ENCODE data around the gene SHB. TPM values are rescaled to one million over a fixed set of nuclear protein-coding genes. Genes with fewer than 3 reads are reported as not detected.

Gene SHB
- total RNA-seq, 1 donor from 2014 or later: 0.61 TPM

DNA sequence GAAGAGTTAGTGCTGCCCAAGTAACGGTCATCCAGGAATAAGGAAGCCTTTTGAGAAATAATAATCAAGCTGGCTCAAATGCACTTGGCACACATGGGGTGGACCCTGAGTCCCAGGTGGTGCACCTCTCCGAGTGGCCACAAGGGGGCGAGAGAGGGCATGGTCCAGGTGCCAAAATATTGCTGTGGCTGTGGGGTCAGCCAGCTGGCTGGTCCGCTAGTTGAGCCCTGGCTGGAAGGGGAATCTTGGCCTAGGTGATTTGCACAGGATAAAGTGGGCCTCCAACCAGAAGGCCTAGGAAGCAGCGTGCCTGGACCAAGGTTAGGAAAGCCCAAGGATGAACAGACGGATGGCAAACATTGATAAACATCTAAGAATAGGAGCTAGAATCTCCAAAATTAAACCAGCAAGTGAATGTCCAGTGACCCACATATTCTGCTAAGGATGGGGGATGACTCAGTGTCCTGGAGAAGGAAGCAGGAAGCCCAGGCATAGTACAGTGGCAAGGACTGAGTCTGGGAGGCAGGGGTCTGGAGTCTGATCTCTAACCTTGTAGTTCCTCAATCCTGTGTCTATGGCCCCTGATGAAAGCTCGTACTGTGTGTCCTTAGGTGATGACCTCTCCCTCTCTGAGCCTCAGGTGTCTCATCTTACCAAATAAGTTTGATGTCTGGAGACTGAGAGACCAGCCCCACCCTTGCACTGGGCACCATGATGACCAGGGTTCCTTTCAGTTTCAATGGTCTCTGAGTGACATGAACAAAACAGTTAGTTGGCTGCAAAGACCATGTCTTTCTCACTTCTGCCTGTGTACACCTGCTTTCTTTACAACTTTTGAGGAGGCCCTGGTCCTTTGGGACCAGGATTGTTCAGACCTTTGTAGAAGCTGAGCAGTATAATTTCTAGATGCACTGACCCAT lies 19.2 kb upstream of the SHB start:
- intact Hi-C loops (cut with micrococcal nuclease): loop anchor here (1.0 kb wide), 1 partner anchor 175 kb away; no protein-coding TSS in a partner anchor

DNA sequence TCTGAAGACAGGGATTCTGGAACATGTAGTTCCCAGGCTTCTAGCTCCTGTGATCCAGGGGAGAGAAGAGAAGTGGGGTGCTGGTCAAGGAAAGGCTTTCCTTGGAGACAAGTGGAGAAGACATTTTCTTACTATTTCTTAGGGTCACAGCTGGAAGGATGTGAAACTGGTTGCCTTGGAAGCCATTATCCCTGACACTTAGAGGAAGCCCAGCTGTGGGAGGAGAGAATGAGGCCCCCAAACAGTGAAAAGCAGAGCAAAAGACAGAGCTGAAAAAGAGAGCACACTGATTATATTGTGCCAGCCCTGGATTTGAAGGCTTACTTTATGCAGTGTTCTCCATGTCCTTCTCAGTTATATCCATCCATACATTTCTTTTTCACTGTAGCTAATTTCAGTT lies 17.5 kb upstream of the SHB start:
- intact Hi-C loops (cut with micrococcal nuclease): no loop called here

DNA sequence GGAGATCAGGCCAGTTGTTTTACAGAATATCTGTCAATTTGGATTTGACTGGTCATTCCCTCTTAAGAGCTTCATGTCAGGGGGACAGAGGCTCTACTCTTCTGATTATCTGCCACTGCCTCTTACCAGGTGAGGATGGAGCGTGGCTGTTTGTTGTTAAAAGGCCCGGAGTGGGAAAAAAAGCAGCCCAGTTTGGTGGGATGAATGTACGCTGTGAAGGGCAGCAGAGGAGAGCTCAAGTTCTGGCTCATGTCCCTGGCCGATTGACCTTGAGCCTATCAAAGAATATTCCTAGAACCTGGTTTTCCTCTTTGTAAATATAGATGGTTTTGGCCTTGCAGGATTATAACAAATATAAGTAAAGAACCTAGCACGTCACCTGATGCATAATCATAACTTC lies 16.3 kb upstream of the SHB start:
- intact Hi-C loops (cut with micrococcal nuclease): no loop called here

GRCh38 chr9:38084556-38084880 lies 15.5 kb upstream of the SHB start:
- intact Hi-C loops (cut with micrococcal nuclease): no loop called here

DNA sequence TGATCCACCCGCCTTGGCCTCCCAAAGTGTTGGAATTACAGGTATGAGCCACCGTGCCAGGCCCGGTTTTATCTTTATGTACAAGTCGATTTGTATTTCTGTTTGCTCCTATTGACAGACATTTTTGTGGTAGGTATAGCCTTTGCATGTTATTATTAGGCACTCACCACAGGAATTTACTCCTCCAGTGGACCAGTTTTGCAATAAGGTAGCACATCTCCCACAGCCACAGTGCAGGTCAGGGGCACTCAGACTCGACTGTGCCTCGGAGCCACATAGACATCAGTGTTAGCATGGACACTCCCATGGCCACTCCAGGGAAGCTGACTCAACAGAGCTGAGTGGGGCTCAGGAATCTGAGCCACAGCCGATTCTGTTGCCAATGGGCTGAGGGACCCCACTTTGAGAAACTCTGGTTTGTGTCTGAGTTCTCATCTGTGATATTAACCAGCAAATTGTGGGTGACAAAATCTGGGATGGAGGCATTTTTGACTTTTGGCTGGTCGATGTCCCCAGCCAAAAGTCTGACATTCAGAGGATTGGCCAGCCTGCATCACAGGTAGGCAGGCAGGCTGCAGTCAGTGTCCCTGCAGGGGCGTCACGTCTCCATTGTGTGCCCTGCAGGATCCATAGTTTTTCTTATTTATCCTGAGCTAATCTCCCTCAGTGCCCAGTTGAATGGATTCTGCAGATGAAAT lies 15.0 kb upstream of the SHB start:
- intact Hi-C loops (cut with micrococcal nuclease): no loop called here

DNA sequence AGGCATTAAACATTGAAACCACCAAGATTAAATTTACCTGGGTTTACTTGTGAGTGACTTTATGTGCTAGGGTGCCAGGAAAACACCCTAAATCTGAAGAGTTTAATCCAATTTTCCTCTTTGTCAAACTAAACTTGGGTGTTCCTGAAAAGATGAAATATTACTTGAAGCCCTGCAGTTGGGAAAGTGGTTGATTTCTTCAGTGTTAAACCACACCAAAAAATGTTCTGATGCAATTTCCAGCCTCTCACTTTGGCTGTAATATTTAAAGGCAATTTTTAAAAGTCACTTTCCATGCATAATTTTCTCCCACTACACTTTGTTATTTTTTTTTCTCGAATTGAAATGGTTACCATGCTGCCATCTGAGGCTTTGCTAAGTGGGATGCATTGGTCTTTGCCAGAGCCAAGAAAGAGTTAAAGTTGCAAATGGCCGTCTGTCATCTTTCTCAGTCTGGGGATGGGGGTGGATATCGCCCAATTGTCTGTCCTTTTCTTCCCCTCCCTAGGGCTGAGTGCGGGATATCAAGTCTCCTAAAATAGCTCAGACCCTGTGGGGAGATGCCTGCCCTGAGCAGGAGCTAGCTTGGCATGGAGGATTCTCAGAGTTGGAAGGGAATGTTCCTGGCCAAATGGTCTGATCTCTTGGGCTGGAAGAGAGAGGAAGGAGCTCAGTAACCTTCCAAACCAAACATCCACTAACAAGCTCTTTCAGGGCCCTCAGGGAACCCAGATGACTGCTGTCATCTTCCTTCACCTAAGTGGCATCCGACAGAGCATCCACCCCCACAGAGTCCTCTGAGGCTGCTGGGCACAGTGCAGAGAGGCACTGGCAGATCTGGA lies 13.6 kb upstream of the SHB start:
- intact Hi-C loops (cut with micrococcal nuclease): no loop called here

DNA sequence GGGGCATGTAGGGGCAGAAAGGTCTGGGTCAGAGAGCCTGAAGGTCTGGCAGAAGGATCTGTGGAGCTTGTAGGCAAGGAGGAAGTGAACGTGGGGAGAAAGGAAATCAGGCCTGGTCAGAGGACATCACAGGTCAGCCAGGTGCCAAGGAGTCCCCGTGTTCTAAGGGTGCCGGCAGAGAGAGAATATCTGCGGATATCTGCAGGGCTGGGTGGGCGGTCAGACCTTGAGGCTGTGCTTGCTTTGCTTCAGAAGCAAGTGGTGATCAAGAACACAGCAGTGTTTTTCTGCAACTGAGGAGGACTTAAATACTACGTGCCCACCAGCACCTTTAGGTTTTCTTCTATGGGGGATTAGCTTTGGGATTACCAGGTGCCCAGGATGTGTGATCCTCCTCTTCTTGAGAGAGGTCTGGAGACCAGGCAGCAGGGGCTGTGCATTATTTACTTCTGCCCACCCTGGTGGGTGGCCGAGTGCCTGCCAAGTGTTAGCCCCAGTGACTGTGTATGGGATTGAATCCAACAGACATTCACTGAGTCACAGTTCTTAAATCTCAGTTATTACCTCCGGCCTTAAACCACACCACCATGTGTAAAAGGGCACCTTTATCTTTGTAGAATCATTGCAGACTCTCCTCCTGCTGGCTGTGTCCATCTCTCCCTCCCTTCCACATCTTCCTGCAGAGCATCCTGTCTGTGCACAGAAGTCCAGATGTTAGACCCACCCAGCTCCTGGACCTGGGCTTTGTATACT lies 12.5 kb upstream of the SHB start:
- intact Hi-C loops (cut with micrococcal nuclease): no loop called here

GRCh38 chr9:38079461-38080031 lies 10.5 kb upstream of the SHB start:
- intact Hi-C loops (cut with micrococcal nuclease): no loop called here

DNA sequence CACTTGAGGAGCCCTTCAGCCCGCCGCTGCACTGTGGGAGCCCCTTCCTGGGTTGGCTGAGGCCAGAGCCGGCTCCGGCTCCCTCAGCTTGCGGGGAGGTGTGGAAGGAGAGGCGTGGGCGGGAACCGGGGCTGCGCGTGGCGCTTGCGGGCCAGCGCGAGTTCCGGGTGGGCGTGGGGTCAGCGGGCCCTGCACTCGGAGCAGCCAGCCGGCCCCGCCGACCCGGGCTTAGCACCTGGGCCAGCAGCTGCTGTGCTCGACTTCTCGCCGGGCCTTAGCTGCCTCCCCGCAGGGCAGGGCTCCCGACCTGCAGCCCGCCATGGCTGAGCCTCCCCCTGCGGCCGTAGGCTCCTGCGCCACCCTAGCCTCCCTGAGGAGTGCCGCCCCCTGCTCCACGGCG lies 6.2 kb upstream of the SHB start:
- intact Hi-C loops (cut with micrococcal nuclease): no loop called here

GRCh38 chr9:38074441-38074961 lies 5.5 kb upstream of the SHB start:
- intact Hi-C loops (cut with micrococcal nuclease): no loop called here

DNA sequence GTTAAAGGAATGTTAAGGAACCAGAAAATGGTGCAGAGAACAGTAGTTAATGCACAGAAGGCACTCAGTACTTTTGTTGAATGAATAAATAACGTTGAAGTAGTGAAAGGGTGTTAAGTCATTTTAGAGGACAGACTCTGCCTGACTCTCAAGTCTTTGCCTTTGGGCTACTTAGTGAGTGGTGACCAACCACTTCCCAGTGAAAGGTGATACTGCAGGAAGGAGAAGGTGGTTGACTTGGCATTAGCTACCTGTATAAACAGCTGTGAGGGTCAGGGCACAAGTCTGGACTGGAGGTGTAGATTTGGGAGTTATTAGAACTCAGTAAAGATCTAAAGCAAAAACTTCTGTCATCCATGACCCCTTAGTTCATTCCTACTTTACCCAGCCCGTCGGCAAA lies 4.9 kb upstream of the SHB start:
- intact Hi-C loops (cut with micrococcal nuclease): no loop called here

GRCh38 chr9:38071470-38072134 lies 2.6 kb upstream of the SHB start:
- intact Hi-C loops (cut with micrococcal nuclease): loop anchor here (2.0 kb wide), 1 partner anchor 321 kb away; the partner anchor contains the start of gene ALDH1B1

DNA sequence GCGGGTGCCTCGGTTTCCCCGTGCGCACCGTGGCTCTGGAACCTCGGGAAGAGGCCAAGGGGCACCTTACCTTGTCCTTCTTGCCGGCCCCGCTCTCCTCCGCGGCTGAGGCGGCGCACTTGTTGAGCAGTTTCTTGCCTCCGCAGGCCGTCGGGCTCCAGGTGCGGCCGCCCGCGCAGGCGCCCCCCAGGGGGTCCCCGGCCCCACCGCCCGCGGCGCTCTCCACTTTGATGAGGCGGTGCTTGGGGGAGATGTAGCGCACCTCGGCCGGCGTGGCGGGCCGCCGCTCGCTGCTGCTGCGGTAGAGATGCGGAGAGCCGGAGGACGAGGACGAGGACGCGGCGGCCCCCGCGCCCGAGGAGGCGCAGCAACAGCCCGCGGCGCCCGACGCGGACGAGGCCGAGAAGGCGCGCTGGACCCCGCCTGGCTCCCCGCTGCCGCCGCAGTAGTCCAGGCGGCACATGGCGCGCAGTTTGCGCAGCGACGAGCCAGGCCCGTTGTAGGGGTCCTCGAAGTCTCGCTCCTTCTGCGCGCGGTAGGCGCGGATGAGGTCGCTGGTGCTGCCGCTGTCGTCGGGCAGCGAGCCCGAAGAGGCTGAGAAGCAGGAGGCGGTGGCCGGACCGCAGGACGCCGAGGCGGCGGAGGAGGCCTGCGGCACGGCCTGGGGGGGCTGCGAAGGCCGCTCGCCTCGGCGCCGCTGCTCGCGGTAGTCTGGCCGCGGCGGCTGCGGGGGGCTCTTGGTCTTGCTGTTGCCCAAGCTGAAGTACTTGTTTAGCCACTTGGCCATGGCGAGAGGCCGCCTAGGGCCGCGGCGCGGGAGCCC lies 957 bp downstream of the SHB start:
- intact Hi-C loops (cut with micrococcal nuclease): loop anchor here (1.0 to 10.0 kb wide), 5 partner anchors 56 to 583 kb away; partner anchors contain the start of genes DCAF10, POLR1E and SLC25A51

DNA sequence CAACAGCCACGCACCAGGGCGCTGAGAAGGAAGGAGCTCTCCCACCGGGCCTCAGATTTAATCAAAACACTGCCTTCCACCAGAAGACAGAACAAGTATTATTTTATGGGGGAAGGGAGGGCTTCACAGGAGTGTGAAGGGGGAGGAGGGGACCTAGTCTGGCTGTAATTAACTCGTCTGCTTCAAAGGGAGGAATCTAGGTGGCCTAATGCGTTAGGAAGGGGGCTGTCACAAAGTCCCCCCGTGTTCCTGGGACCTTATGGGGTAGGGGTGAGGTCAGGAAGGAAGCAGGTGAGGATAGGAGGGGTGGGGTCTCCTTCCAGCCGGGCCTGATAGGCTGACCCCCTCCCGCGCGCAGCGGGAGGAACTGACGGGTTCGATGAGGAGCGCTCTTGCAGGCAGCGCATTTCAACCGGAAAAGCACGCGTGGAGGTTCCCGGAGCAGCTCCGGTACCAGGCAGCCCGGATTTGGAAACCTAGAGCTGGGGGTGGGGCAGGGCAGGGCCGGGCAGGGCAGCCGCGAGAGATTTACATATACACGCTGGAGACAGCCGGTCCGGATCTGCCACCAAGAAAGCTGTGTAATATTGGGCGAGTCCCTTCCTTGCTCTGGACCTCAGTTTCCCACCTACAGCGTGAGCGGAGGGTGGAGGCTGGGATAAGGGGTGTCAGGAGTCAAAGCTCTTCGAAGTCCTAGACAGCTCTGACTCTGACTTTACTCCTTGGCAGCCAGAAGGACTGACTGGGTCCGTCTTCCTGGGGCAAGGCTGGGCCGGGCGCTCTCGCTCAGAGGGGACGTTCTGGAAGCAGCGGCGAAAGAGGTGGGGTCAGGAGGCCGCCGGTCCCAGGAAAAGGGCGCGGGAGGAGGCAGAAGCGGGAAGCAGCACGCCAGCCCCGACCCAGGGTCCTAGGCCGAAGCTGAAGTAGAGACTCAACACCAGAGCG lies 1.8 kb downstream of the SHB start:
- intact Hi-C loops (cut with micrococcal nuclease): loop anchor here (5.0 to 10.0 kb wide), 3 partner anchors 55 to 582 kb away; partner anchors contain the start of gene POLR1E

- intact Hi-C loops (cut with micrococcal nuclease): loop anchor here (5.0 to 10.0 kb wide), 3 partner anchors 54 to 582 kb away; partner anchors contain the start of gene POLR1E
These were observed 2.7 kb downstream of the SHB start for GRCh38 chr9:38066197-38066913.

DNA sequence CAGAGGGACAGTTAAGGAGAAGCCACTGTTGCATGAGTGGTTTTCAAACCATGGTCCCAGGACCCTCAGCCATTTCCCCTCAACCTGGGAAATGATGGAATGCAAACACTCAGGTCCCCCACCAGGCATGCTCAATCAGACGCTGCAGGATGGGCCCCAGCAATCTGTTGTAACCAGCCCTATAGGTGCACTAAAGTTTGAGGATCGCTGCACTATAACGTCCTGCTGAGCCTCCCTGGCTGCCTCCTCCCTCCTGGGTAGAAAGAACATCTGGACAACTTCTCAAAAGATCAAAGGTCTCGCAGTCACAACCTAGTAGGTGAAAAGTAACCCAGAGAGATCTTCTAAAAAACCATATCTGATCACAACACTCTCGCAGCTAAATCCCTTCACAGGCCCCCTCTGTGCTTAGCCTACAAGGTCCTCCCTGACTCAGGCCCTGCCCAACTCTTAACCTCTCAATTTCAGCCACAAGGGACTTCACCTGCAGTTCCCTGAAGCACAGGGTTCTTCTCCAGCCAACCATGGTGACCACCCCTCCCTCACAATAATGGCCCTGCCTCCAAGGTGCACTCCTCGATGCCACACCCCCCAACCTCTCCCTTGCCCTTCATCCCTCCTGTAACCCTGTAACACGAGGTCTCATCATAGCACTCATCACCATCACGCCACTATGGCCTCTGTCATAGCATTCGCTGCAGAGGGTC lies 3.5 kb downstream of the SHB start:
- intact Hi-C loops (cut with micrococcal nuclease): loop anchor here (5.0 to 10.0 kb wide), 3 partner anchors 53 to 581 kb away; partner anchors contain the start of gene POLR1E
